22Rv1 (cell line): ENCODE results near the gene MTA1.

Experiments
- CTCF ChIP-seq: fragments of 450-650 bp; IDR thresholded peaks from 2 replicates; pipeline ENCODE4 v1.5.1; 2017; ENCODE audit warnings: mild to moderate bottlenecking
- ZFX ChIP-seq: fragments of 450-650 bp; IDR thresholded peaks from 2 replicates; pipeline ENCODE4 v1.6.1; 2017; ENCODE audit warnings: antibody characterized with exemption, borderline replicate concordance

DNA sequence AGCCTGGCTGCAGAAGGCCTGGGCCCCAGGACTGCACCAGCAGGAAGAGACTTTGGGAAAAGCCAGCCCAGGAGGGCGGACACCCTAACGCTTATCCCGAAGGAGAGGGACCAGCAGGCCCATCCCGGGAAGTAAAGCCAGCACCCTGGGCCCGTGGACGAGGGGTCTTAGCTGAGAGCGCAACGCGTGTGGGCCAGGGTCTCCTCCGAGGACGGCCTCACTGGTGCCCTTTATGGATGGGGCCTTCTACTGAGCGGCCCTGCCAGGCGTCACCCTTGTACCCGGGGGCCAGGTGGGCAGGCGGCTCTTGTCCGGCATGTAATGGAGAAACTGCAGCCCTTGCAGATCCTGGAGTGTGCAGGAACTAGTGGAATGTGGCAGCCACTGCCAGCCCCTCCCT is 85.5 kb downstream of the MTA1 start:
- TF ChIP-seq CTCF, result no peak
- no peak for TF ChIP-seq ZFX
